Activated effector memory CD4-positive, alpha-beta T cell treated with anti-CD3 and anti-CD28 coated beads, Interleukin-2, amount 50 U/mL, for 16 hours (primary cell): ENCODE results near the gene DMD.
"Not testable (repeated sequence)": the region's sequence is repeated elsewhere in the genome, so short reads cannot be mapped to it uniquely, and the experiment has no call there.

Source experiments
- DNase-seq: peaks from one replicate; pipeline ENCODE4 v3.0.0-alpha.2; 2020

The DMD gene

DNA sequence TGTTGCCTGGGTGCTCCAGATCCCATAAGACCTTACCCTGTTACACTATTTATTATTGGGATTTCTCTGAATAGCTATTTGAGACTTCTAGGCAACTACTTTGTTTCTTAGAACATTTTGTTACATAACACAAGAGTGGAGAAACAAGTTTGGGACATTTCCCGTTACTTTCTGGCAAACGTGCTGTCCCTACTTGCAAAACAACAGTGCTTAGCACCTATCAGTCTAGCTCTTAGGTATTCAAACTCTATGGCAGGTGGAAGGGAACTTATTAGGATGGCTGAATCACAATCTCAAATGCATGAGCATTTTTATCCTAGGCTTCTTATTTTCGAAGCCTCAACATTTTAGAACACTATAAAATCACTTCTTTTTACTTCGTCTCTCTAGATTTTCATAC lies 613.6 kb downstream of the DMD start:
- no peak for DNase-seq

DNA sequence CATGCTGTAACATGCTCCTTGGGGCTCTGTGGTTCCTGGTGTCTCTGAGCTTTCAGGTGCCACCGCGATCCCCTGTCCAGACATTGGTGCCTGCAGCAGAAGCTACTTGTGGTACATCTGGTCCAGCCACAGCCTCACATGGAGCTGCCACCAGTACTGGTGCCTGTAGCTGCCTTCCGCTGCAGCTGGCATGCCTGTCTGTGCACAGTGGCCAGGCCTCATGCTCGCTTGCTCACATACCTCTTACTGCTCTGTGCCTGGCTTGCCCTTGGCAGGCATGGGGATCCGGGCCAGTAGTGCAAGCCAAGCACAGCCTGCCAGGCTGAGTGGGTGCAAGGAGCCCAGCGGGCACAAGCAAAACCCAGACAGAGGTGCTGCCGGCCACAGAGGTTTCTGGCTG lies 618.6 kb downstream of the DMD start:
- DNase-seq, result no peak

DNA sequence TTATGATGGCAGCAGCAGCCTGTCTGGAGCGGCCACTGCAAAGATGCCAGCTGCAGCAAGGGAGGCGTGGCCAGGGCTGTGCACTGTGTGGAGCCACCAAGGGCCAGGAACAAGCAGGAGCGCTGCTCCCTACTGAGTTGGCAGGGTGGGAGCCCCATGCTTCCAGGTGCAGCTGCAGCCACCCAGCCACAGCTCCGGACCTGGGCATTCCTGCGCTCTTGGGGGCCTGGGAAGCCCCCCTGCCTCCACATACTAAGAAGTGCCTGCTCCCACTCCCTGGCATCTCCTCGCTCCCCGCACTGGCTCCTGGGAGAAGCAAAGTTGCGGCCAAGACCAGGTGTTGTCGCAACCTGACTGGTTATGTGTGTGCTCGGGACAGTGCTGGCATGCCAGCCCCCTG lies 619.8 kb downstream of the DMD start:
- DNase-seq, result no peak

DNA sequence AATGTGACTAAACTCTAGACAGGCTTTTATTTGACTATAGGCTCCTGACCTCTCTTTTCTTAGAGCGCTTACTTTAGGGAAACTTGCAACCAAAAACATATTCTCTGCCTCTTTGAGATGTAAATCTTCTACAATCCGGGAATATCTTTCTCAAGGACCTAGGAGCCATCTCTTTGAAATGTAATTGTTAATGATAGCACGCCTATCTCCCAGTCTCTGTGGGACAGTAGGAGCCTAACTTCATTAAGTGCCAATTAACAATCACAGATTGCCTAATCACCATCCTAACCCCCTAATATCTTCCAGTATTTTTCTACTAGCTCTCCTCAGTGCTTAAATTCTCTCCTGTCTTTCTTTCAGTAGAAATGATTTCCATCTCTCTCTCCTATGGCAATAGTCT lies 628.6 kb downstream of the DMD start:
- DNase-seq, result no peak

DNA sequence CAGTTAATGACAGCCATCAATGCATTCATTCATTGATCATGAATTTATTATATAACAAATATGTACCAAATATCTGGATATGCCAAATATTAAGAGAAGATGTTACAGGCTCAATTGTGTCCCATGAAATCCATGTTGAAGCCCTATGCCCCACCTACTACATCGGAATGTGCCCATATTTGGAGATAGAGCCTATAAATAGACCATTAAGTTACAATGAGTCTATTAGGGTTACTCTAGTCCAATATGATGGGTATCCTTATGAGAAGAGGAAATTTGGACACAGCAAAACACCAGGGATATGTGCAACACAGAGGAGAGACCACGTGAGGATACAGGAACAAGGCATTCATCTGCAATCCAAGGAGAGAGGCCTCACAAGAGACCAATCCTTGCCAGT lies 634.5 kb downstream of the DMD start:
- no peak for DNase-seq

DNA sequence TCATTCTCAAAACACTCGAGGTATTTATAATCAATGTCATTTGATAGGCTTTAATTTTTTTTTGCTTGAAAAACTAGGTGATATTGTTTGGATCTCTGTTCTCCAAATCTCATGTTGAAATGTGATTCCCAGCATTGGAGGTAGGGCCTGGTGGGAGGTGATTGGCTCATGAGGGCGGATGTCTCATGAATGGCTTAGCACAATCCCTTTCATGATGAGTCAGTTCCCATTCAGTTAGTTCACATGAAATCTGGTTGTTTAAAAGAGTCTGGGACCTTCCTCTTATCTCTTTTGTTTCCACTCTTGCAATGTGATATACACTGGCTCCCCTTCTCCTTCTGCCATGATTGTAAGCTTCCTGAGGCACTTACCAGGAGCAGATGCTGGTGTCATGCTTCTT lies 638.7 kb downstream of the DMD start:
- no peak for DNase-seq

DNA sequence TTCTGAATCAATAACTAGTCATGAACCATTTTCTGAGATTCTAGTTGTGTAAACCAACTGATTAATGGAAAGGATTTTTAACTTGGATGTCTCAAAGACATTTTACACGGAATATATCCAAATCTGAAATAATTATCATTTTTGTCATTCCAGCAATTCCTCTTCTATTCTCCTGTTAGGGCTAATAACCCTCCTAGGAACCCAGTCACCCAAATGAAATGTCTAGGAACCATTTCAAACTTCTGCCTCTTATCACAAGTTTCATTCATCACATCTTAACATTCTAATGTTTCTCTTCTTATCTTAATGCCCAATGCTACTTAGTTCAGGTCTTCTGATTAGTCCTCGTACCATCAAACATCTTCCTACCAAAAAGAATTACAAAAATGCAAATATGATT lies 639.8 kb downstream of the DMD start:
- no peak for DNase-seq

DNA sequence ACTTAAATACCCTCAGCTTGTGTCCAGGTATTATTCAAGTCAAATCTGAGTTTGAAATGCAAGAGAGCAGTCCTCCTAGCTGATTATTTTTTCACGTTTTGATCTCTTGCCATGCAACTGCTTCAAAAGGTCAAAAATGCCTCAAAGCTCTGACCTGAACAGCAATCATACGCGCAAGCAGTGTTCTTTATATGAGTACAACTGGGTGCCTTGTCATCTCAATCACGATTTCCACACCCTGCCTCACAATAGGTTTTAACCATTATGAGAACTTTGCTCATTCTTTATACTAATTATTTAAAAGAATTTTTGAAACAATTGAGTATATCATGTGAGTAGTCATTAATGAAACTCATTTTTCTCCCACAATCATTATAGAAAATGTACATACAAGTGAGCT lies 649.1 kb downstream of the DMD start:
- no peak for DNase-seq

DNA sequence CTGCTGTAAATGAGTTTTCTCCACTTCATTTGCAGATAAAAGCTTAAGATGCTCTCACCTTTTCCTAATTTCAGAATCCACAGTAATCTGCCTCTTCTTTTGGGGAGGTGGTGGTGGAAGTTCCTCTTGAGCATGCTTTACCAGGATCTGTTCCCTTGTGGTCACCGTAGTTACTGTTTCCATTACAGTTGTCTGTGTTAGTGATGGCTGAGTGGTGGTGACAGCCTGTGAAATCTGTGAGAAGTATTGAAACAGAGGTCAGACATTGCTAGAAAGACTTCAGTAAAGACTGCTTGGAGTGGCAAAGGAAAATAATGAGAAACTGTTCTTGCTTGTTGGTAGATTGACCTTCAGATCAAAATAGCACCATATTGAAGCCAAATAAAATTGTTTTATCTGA lies 666.2 kb downstream of the DMD start:
- DNase-seq, result no peak

DNA sequence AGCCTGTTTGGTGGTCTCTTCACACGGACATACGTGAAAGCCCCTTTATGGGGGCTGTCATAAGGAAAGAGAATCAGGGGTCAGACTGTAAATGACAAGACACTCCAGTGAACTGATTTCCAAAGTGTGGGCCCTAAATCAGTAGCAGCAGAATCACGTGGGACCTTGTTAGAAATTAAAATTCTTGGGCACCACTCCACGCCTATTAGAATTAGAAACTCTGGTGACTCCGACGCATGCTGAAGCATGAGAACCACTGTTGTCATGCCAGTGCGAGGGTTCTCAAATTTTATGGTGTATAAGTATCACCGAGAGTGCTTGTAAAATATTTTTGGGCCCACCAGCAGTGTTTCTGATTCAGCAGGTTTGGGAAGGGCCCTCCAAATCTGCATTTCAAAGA lies 672.8 kb downstream of the DMD start:
- DNase-seq, result no peak

DNA sequence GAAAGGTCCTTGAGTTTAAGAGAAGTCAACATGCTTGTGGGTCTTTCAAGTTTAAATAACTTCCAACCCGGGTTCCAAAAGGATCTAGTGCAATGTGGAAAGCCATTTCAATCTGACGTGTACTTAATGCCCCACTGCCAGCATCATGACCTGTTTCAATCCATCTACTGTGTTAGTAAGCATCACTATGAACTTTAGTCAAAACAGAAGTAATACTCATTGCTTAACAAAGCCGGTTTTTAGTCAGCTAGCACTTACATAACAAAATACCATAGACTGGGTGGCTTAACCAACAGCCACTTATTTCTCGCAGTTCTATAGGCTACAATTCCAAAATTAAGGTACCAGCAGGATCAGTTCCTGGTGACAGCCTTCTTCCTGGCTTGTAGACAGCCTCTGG lies 677.5 kb downstream of the DMD start:
- DNase-seq, result no peak

DNA sequence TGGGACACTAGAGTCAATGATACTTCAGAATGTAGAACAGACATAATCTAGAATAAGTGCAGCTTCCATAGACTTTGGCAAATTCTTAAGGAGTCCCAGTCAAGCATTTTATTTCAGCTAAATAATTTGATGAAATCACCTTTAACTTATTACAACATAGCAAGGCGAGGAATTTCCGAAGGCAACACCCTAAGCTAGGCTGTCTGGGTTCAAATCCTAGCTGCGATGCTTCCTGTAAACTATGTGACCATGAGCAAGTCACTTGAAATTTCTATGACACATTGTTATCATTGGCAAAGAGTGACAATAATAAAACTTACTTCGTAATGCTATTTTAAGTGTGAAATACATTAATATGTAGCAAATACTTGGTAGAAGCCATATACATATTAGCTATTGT lies 679.1 kb downstream of the DMD start:
- no peak for DNase-seq

DNA sequence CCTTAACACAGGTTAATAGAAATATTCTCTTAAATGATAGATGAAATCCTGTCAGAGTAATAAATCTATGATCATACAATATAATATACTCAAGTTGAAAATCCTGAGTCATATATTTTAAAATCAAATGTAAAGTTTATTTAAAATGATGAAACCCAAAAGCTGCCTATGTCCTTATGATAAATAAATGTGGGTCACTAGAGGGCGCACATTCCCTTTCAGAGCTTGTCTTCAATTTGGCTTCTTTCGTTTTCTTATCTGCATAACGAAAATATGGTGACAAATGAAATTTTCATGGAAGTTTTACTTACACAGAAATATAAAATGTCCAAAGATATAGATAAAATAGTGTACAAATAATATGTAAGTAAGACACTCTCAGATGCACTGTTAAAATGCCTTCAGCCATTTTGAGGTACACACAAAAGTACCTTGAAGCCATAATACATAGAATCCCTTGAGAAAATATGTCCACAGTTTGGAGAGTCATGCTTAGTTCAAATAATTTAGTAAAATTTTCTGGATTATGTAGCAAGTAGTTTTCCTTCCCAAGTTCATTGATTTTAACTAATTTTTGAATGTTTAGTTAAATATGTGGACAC lies 680.4 kb downstream of the DMD start:
- no peak for DNase-seq

DNA sequence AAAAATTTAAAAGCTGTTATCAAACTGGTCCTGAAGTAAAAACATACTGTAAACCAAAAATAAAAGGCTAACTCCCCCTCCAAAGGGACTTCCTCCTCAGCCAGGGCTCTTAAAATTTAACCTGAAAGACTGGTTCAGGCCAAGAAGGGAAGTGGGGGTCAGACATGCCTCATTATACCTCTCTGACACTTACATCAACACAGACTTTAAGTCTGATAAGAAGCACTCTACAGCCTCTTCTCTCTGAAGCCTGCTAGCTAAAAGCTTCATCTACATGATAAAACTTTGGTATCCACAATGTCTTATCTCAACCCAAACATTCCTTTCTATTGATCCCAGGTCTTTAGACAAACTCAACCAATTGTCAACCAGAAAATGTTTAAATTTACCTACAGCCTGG lies 682.9 kb downstream of the DMD start:
- not testable (repeated sequence) for DNase-seq

DNA sequence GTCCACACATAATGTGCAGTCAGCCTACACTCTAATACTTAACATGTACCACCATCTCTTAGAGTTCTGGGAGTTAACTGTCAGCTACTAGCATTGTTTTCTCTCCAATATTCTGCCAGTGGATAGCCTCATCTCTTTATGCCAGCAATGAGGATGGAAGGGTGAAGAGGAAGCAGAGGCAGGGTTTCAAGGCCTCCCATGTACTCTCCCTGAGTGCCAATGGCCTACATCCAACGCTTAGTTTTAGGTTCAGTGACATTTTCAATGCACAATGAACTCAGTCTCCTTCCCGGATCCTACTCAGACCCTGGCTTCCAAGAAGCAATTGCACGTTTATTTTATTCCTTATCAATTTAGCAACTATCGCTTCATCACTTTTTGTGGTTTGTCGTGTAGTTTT lies 686.1 kb downstream of the DMD start:
- no peak for DNase-seq

DNA sequence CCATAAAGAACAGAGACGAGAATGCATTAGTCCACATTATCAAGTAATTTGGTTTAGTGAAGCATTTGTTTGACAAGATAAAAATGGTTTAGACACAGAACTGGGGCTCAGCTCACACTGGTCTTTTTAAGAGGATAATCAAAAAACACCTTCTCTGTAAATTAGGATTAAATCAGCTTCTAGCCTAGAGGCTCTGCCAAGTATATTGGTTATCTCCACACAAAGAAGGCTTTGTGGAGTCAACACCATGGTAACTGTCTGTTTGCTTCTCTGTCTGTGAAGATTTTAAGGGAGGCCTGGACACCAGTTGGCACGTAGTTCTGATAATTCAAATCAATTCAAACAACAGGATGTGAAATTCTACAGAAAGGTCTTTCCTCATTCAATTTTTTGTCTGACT lies 687.0 kb downstream of the DMD start:
- DNase-seq, result no peak

DNA sequence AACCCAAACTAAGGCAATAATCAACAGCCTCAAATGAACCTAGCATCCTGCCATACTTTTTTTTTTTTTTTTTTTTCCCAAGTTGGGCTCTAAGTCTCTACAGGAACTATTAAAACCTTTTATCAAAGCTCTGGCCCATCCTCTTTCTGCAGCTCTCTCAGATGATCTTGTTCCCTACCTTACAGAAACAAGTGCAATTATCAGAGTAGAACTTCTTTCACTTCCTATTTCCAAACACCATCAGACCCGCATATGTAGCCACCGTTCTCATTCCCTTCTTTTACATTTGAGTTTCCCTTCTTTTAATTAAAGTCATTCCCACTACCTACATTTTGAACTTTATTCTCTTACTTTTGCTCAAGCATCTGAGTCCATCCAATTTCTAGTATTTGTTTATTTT lies 690.6 kb downstream of the DMD start:
- no peak for DNase-seq

DNA sequence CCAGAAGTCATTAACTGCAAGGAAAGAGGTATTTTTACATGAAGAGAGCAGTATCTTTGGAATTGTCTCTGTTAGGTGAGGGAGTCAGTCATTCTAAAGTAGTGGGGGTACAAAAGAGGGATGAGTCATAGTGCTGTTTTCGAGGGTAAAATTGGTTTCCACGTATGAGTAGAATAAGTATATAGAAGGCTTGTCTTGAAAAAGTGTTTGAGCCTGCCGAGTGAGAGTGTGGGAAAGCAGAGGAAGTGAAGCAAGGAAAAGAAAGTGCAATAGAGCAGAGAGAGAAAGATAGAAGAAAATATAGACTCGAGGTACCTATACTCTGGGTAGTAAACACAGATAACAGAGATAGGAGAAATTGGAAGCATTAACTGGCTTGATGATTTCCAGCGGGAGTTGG lies 696.4 kb downstream of the DMD start:
- no peak for DNase-seq

DNA sequence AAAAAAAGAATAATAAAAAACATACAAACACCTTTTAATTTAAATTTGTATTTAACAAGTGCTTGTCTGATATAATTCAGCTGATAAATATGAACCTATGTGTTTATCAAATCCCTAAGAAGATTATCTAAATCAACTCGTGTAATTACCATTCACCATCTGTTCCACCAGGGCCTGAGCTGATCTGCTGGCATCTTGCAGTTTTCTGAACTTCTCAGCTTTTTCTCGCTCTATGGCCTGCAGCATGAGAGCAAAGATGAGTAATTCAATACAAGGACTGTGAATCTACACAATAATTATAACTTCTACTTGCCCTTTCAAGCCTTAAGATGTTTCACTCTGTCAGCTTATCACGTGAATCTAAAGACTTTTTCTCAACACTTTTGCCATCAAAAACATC lies 709.7 kb downstream of the DMD start:
- DNase-seq, result no peak

DNA sequence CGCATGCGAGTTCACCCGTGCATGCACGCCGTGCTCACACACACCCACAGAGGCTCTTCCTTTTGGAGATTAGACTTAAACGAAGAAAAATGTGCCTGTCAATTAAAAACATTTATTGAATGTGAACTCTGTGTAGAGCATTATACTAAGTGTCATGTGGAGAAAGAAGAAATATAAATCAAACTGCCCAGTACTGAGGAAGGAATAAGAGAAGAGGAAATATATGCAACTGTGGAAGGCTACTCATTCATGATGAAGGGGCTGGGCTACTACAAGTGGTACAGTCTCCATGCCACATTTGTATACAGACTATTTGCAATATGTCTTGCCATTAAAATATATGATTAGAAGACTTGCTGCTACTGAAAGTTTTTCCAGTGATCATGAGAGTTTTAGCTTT lies 714.7 kb downstream of the DMD start:
- DNase-seq, result no peak

DNA sequence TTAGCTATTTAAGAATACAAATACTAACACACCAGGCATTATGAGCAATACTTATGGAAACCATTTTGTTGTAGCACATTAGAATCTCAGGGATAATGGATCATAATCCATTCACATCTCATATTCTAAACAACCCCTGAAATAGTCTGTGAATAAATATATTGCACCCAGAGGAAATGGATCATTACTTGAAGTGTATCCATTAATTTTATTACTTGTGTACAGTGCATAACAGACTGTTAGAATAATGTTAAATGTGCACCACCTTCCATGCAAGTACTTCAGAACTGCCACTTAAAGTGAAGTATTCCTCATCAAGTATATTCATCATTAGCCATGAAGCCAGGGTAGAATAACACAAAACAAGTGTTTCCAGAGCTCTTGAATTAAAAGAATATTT lies 715.5 kb downstream of the DMD start:
- no peak for DNase-seq

DNA sequence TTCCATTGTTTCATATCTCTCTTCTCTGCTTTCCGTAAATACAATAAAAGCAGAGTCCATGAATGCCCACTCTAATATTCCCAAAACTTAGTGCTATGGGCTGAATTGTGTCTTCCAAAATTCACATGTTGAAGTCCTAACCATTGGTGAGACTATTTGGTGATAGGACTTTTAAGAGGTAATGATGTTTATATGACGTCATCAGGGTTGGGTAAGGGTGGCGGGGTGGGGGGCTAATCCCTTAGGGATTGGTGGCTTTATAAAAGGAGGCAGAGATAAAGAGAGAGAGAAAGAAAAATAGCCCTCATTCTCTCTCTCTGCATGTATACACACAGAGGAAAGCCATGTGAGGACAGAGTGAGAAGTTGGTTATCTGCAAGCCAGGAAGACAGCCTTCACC lies 722.2 kb downstream of the DMD start:
- DNase-seq, result no peak

DNA sequence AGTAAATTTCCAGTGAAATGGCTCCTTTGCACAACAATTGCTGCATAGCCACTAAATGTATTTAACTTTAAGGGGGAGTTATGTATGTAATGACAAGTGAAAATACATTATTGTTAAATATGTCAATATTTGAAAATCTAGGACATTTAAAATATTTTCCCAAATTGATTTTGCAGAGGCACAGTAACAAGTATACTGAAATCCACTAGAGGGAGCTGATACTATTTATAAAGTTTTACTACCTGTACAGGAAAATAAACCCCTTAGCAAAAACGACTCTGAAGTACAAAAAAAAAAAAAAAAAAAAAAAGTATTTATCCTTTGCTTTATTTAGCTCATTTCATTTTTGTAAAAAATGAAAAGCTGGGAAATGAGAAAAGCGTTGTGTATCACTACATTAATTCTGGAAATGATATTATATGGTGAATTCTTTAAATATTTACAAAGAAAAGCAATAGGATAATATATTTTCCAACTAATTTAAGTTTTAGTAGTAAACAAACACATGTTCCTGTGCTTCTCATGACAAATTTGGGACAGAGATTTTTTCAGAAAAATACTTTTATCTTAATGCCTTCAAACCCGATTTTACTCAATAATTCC lies 727.7 kb downstream of the DMD start:
- no peak for DNase-seq

DNA sequence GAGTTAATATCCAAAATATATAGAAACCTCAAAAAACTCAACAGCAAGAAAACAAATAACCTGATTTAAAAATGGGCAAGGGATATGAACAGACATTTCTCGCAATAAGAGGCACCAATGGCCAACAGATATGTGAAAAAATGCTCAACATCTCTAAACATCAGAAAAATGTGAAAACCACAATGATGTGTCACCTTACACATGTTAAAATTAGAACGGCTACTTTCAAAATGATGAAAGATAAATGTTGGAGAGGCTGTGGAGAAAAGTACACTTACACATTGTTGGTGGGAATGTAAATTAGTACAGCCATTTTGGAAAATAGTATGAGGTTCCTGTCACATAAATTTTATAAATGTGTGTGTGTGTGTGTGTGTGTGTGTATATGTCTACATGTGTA lies 731.3 kb downstream of the DMD start:
- DNase-seq, result no peak

DNA sequence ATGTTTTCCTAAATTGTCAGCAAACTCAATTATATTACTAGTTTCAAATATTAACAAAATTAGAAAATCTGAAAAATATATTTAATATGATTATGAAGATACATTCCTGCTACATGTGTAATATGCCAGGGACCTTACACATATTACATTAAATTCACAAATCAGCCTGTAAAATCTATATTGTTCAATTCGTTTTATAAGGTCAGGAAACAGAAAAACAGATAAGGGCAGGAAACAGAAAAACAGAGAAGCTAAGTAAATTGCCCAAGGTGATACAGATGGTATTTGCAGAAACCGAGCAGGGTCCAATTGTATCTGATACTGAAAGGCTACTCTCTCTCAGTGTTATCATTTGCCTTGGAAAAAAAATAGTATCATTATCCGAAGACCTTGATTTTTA lies 739.0 kb downstream of the DMD start:
- DNase-seq, result no peak

DNA sequence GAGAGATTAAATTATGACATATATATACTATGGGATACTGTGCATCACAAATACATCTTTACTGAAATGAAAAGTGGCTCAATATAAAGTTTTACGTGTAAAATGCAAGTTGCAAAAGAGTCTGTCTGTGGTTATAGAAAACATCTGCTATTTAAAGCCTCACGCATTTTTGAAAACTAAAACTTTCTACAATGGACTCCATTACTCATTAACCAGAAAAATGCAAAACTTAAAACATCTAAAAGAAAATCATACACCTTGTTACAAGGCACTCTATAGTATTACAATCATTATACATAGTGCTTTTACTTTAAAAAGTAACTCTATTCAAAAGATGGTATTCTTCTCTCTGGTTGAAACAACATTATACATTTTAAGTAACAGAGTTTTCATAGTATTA lies 755.6 kb downstream of the DMD start:
- no peak for DNase-seq
